Testis (tissue), 2 donors: Measurements from ENCODE around the gene SETD3.

Experiments
- POLR2A ChIP-seq: fragments of 450-650 bp; IDR thresholded peaks from one replicate; pipeline ENCODE4 v1.6.1; 2017; ENCODE audit warnings: antibody characterized with exemption, mild to moderate bottlenecking, moderate library complexity
- TF ChIP-seq, protein P1 (sequence below), 3 experiments: fragments of 450-650 bp in 2 of 3; fragments of 200-600 bp in 1 of 3; sonication (generic) in 1 of 3; IDR thresholded peaks; one replicate each; pipeline ENCODE4 v1.5.1; 2016 to 2019; ENCODE audit warnings: antibody characterized with exemption in 3 of 3, mild to moderate bottlenecking in 2 of 3, moderate library complexity in 1 of 3

DNA sequence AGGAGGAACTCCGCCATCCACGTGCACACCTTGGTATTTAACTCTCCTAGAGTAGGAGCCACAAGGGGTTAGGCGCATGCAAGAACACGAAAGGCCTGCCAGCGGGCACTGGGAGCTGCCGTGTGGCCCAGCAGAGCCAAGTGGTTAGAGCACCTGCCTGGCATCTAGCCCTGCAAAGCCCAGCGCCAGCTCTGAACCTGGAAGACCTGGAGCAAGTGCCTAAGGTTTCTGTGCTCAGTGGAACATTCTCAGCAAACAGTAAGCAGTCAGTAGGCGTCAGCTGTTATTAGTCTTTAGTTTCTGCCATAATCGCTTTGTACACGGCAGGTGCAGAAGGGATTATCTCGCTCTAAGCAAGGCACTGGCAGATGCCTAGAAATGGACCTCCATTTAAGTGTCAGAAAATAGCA is 55.4 kb downstream of the SETD3 start:
- TF ChIP-seq POLR2A: no peak
- TF ChIP-seq, protein P1, sequence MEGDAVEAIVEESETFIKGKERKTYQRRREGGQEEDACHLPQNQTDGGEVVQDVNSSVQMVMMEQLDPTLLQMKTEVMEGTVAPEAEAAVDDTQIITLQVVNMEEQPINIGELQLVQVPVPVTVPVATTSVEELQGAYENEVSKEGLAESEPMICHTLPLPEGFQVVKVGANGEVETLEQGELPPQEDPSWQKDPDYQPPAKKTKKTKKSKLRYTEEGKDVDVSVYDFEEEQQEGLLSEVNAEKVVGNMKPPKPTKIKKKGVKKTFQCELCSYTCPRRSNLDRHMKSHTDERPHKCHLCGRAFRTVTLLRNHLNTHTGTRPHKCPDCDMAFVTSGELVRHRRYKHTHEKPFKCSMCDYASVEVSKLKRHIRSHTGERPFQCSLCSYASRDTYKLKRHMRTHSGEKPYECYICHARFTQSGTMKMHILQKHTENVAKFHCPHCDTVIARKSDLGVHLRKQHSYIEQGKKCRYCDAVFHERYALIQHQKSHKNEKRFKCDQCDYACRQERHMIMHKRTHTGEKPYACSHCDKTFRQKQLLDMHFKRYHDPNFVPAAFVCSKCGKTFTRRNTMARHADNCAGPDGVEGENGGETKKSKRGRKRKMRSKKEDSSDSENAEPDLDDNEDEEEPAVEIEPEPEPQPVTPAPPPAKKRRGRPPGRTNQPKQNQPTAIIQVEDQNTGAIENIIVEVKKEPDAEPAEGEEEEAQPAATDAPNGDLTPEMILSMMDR (IDR thresholded peaks at IDR 0.05): no peak
